ENCODE measurements around the gene SYCP2L.
"Not testable (repeated sequence)": the region's sequence is repeated elsewhere in the genome, so short reads cannot be mapped to it uniquely, and the experiment has no call there.

GRCh38 chr6:10863031-10863430, 23.8 kb upstream of the SYCP2L start:
- TF ChIP-seq CTCF, POLR2A (IDR thresholded peaks at IDR 0.05): not testable (repeated sequence)
